Lower leg skin (tissue), 3 donors: ENCODE measurements around the gene TIMP4.

Source experiments
- POLR2A ChIP-seq, 2 donors: fragments of 450-650 bp; IDR thresholded peaks; one replicate each; pipeline ENCODE4 v1.6.1; 2016 to 2017; ENCODE audit warnings: antibody characterized with exemption in 2 of 2, mild to moderate bottlenecking in 1 of 2, moderate library complexity in 1 of 2
- TF ChIP-seq, protein P1 (sequence below), 3 donors: fragments of 450-650 bp; IDR thresholded peaks; one replicate each; pipeline ENCODE4 v1.5.1; 2016; ENCODE audit warnings: antibody characterized with exemption in 3 of 3, mild to moderate bottlenecking in 3 of 3, moderate library complexity in 2 of 3

DNA sequence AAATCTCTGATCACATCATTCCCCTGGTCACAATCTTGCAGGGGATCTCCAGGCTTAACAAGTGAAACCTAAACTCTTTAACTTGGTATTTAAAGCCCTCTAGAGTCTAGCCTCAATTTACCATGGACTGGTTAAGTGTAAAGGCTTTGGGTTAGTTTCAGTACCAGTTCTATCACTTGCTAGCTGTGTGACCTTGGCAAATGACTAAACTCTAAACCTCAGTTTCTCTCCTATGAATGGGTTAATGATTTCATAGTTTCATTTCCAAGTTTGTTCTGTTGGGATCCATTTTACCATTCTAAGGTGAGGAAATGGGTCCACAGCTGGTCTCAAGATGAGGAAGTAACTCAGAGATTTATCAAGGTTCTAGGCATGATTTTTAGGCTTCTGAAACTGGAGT, 38.8 kb upstream of the TIMP4 start:
- TF ChIP-seq, protein P1, sequence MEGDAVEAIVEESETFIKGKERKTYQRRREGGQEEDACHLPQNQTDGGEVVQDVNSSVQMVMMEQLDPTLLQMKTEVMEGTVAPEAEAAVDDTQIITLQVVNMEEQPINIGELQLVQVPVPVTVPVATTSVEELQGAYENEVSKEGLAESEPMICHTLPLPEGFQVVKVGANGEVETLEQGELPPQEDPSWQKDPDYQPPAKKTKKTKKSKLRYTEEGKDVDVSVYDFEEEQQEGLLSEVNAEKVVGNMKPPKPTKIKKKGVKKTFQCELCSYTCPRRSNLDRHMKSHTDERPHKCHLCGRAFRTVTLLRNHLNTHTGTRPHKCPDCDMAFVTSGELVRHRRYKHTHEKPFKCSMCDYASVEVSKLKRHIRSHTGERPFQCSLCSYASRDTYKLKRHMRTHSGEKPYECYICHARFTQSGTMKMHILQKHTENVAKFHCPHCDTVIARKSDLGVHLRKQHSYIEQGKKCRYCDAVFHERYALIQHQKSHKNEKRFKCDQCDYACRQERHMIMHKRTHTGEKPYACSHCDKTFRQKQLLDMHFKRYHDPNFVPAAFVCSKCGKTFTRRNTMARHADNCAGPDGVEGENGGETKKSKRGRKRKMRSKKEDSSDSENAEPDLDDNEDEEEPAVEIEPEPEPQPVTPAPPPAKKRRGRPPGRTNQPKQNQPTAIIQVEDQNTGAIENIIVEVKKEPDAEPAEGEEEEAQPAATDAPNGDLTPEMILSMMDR (IDR thresholded peaks at IDR 0.05), result no peak
- no peak for TF ChIP-seq POLR2A (IDR thresholded peaks at IDR 0.05)
